GM10847 (cell line): ENCODE data around the gene TDP2.

ENCODE experiments used
- POLR2A ChIP-seq: IDR thresholded peaks from 2 replicates; pipeline ENCODE4 v1.6.1; 2011; ENCODE audit not compliant: insufficient read length; ENCODE audit errors: extremely low read depth

Gene TDP2

DNA sequence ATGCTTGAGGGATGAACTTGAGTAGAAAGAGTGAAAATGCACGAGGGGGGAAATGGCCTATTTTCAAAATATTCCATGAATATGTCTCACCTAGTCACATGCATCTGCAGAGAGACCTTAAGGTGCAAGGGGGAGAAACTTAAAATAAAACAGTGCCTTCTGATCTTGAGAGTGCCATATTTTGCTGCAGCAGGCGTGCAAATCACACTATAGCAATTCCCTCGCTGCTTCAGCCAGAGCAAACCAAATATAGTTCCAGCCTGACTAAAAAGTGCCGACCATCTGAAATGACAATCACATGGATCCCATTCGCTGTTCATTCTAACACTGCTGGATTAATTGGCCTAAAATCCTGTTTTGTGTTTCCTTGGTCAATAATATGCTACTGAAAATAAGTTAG, 47.0 kb downstream of the TDP2 start:
- no peak for TF ChIP-seq POLR2A

DNA sequence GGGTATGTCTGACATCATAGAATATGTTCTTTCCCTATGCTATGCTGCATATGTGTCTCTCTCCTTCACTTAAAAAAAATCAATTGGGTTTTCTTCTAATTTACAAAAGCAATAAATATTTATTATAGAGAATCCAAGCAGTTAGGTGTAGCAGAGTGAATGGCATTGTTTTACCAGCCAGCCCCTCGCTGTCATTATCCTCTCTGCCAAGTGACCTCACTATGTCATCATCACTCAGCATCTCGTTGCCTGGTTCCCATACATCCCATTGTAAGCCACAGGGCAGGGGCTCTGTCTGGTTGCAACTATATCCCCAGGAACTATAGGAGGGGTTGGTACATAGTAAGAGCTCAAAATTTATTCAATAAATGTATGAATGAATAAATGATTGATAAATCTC, 52.1 kb downstream of the TDP2 start:
- TF ChIP-seq POLR2A = no peak

DNA sequence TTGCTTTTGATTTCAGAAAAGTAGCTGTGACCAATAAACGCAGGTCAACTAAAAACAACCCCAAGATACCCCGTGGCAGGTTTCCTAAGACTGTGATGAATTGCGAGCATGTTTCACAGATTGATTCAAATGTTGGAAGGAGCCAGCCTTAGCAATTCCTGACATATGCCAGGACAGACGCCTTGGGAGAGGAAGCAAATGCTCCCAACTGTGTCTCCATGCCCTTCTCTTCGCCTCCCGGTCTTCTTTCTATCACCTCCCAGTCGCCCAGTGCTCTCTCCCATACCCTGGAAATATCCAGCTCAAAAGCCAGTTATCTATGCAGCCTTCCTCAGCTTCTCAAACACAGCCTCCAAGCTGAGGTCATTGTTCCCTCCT, 52.7 kb downstream of the TDP2 start:
- TF ChIP-seq POLR2A = no peak

DNA sequence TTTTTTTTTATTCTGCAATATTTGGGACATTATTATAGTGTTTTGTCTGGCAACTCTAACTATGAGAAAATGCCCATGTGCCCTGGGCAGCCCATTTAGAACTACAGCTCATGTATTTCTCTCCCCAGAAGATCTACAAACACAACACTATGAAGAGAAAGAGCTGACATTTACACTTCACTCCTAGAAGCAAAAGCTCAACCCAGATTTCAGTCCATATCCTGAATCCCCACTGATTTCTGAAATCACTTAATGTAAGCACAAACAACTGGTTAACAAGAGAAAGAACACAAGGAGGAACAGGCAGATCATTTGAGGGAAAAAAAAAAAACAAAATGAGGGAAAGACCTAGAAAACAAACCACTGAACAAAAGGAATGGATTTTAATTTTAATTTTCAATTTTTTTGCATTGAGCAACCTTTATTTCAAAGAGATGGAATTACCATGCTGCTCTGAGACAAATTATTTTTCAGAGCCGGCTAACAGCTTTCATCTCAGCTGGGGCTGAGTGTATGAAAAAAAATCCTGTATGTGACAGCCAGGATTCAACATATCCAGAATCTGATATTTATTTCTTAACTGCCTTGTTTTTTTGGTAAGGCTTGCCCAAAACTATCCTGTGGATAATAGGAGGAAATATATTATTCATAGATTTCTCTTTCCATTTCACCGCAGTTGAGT, 53.2 kb downstream of the TDP2 start:
- no peak for TF ChIP-seq POLR2A

DNA sequence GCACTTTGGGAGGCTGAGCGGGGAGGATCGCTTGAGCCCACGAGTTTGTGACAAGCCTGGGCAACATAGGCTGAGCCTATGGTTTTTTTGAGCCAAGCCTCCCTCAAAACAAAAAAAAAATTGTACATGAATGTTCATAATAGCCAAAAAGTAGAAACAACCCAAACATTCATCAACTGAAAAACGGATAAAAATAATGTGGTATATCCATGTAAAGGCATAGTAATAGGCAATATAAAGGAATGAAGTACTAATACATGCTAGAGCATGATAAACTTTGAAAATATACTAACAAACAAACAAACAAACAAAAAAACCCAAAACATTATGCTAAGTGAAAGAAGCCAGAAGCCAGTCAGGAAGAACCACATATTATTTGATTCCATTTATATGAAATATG, 56.0 kb downstream of the TDP2 start:
- no peak for TF ChIP-seq POLR2A

DNA sequence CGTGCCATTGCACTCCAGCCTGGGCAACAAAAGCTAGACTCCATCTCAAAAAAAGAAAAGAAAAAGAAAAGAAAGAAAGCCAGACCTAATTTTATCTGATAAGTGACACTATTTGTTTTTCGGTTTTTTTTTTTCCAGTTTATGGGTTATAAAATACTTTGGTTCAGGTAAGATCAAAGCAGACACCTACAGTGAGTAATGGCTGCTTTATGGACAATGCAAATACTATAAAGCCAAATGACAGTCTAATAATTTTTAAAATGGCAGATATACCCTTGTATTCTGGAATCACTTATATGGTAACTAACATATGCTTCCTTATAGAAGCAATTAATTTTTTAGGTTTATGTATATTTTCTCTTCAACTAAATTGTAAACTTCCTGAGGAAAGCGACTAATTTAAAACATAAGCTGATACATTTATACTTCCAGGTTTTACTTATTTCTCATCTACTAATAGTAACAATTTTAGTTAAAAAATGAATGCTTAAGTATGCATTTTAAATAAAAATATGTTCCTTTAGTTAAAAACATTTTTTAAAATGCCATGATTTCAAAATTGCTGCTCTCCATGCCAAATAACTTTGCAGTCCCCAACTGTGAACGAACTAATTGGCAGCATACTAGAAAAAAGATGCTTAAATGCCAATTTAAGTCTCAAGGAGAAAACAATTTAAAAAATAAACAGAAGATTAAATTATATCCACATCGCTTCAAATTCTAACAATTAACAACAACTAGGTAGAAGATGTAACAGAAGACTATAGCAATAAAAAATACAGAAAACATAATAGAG, 59.2 kb downstream of the TDP2 start:
- no peak for TF ChIP-seq POLR2A

DNA sequence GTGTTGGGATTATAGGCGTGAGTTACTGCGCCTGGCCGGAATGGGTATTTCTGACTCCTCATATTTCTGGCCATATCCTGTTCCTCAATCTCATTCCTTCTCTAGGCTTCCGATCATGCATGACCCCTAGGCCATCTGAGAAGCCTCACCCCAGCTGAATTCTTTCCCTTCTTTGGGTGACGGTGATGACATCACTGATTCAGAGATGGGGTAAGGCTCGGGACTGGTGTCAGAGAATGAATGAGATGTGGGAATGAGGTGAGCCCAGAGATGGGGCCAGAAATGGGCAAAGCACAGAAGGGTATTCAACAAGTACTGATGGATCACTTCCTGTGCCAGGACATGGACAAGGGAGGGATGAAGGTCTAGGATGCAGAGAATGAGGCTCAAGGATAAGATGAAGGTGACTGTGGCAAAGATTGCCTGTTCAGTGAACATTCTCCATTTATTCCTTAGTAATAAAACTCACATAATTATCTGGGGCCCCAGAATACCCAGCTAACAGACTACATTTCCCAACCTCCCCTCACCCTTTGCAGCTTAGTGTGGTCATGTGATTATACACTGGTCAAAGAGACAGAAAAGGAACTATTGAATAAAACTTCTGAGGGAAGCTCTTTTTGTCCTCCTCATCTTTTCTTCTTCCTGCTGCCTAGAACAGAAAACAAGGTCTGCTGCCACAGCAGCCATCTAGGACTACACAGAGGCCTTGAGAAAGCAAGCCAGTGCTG, 60.3 kb downstream of the TDP2 start:
- no peak for TF ChIP-seq POLR2A

DNA sequence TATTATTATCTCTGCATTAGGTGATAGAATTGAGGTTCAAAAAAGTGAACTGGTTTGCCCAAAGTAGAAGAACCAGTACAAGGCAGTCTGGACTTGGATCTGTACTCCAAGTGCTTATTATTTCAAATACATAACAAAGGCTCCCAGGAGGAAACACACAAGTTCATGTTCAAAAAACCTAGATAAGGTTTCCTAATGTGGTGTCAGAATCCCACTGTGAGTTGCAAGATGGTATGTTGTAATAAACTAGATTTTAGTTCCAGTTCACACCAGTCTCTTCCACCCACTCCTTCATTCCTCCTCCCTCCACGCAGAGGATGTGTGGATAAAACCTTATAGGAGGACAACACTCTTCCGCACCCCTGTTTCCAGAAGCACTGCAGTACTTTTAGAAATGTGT, 63.5 kb downstream of the TDP2 start:
- no peak for TF ChIP-seq POLR2A

DNA sequence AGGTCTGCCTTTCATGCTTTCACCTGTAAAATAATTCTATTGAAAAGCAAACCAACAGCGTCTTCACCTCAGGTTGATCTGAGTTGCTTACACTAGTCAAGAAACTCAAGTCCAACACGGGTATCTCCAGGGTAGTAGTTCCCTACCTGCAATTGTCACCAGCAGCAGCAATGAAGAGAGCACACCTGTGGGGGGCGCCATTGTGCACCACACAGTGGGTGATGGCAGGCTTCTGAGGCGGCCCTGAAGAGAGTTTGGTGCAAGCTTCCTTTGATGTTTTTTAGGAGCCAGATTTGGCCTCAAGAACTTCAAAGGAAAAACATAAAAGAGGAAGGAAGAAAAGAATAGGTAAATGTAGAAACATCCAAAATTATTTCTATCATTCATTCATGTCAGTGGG, 65.8 kb downstream of the TDP2 start:
- TF ChIP-seq POLR2A = no peak
